PC-9 (cell line): Measurements from ENCODE around the gene EGFR. TPM values are rescaled to one million over a fixed set of nuclear protein-coding genes. Genes with fewer than 3 reads are reported as not detected.

Source experiments
- BruUV-seq: library from RNA; stranded (reverse); fragments of 400-500 nt; replicated peaks from 2 replicates; lab custom pipeline; 2021; lab: Mats Ljungman, UMichigan
- CTCF ChIA-PET: fragments of 300-600 bp; sonication (Branson Sonifier 250); formaldehyde crosslinking; loops from one replicate; lab custom pipeline; 2022; ENCODE audit warnings: antibody characterized with exemption; lab: Charles Lee
- POLR2A ChIA-PET: fragments of 300-600 bp; sonication (Branson Sonifier 250); formaldehyde crosslinking; loops from one replicate; lab custom pipeline; 2022; ENCODE audit warnings: antibody characterized with exemption; ENCODE audit not compliant: unreplicated experiment; lab: Charles Lee
- DNase-seq, 2 experiments: peaks; one replicate each; pipeline versions ENCODE4 v3.0.0 to v3.0.0-alpha.2; 2015 to 2022; ENCODE audit warnings: mixed read lengths in 1 of 2
- H2AFZ ChIP-seq: fragments of 200-600 bp; sonication (generic); 2 replicates; pipeline ENCODE4 v1.8.1; 2017; ENCODE audit warnings: antibody characterized with exemption
- H3F3A ChIP-seq: fragments of 200-600 bp; sonication (generic); 2 replicates; pipeline ENCODE4 v1.8.1; 2017; ENCODE audit warnings: antibody characterized with exemption, mild to moderate bottlenecking, low read depth; ENCODE audit not compliant: insufficient read depth
- H3K27ac ChIP-seq: fragments of 200-600 bp; sonication (generic); 2 replicates; pipeline ENCODE4 v1.6.1; 2016; ENCODE audit warnings: mixed run types
- H3K27me3 ChIP-seq: fragments of 200-600 bp; sonication (generic); 2 replicates; pipeline ENCODE4 v1.6.1; 2016; ENCODE audit warnings: low read depth, mixed run types; ENCODE audit not compliant: insufficient read depth
- H3K36me3 ChIP-seq: fragments of 200-600 bp; sonication (generic); 2 replicates; pipeline ENCODE4 v1.6.1; 2016; ENCODE audit warnings: low read depth, mixed run types
- H3K4me1 ChIP-seq: fragments of 200-600 bp; sonication (generic); replicated peaks from 2 replicates; pipeline ENCODE4 v1.6.1; 2016; ENCODE audit warnings: mixed run types; ENCODE audit not compliant: insufficient read depth
- H3K4me2 ChIP-seq: fragments of 200-600 bp; sonication (generic); 2 replicates; pipeline ENCODE4 v1.6.1; 2017; ENCODE audit warnings: mixed run types
- H3K4me3 ChIP-seq: fragments of 200-600 bp; sonication (generic); 2 replicates; pipeline ENCODE4 v1.6.1; 2016; ENCODE audit warnings: mixed run types
- H3K79me2 ChIP-seq: fragments of 200-600 bp; sonication (generic); 2 replicates; pipeline ENCODE4 v1.6.1; 2017; ENCODE audit warnings: low read depth, mixed run types
- H3K9me2 ChIP-seq: fragments of 200-600 bp; sonication (generic); 2 replicates; pipeline ENCODE4 v1.8.1; 2017; ENCODE audit warnings: mild to moderate bottlenecking; ENCODE audit not compliant: insufficient read depth
- H3K9me3 ChIP-seq: fragments of 200-600 bp; sonication (generic); 2 replicates; pipeline ENCODE4 v1.8.1; 2016; ENCODE audit warnings: low read depth; ENCODE audit not compliant: insufficient read depth
- H4K20me1 ChIP-seq: fragments of 200-600 bp; sonication (generic); 2 replicates; pipeline ENCODE4 v1.8.1; 2017; ENCODE audit not compliant: insufficient read depth
- EZH2 ChIP-seq: fragments of 200-600 bp; sonication (generic); IDR thresholded peaks from 2 replicates; pipeline ENCODE4 v1.8.0; 2017; ENCODE audit warnings: antibody characterized with exemption, low read depth
- intact Hi-C: fragments of 100-400 bp; cut with micrococcal nuclease; formaldehyde crosslinking; loops from one replicate; pipeline ENCODE4 v1.10.0; 2022; ENCODE audit not compliant: unreplicated experiment
- total RNA-seq: library from RNA; stranded (reverse); gene quantifications from 2 replicates; pipeline ENCODE4 v1.2.3, GENCODE V29; 2021
- TF ChIP-seq, protein P1 (sequence below): fragments of 200-600 bp; sonication (generic); conservative IDR thresholded peaks from 2 replicates; pipeline ENCODE4 v1.6.1; 2017; ENCODE audit warnings: mixed run types, antibody characterized with exemption, mild to moderate bottlenecking, moderate library complexity

The EGFR gene
- total RNA-seq, 1 experiment from 2014 or later = 342 TPM

DNA sequence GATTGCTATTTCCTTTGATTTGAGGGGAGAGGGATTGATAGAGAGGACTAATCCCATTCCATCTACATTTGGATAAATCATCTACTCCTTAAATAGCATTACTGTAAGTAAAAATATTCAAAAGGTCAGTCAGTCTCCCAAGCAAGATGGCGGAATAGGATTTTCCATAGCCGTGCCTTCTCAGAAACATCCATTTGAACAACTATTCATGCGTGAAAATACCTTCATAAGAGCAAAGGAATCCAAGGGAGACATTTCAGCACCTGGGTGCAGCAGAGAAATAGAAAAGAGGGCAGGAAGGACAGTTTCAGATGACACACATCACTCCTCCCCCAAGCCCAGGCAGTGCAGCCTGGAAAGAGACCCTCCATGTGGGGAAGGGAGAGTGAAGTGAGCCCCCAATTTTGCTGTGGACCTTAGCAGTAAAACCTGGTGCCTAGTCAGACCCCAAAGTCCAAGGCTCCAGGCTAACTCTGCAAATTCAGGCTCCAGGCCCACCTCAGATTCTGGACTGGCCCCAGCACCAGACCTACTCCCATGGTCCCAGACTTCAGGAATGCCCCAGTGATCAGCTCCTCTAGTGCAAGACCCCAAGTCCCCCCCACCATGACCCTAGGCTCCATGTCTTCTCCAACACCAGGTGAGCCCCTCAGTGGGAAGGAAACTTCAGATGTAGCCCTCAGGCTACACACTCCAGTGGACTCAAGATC, 242.0 kb downstream of the EGFR start:
- no TSS peak for BruUV-seq
- no peak for DNase-seq
- no peaks in the 10 kb centered on the region for H3K9me3 ChIP-seq
- H3K27ac ChIP-seq = no peak overlapping the region
- no peaks in the 10 kb centered on the region for H3F3A ChIP-seq
- ChIA-PET CTCF (interaction anchor here (0.5 kb wide), 1 partner anchor 74 kb away, joined by 3 read pairs; no protein-coding TSS in a partner anchor), POLR2A (interaction anchor here (0.6 kb wide), 1 partner anchor 444 kb away, joined by 4 read pairs; no protein-coding TSS in a partner anchor)
- no peak overlapping the region for H3K4me2 ChIP-seq
- TF ChIP-seq, protein P1, sequence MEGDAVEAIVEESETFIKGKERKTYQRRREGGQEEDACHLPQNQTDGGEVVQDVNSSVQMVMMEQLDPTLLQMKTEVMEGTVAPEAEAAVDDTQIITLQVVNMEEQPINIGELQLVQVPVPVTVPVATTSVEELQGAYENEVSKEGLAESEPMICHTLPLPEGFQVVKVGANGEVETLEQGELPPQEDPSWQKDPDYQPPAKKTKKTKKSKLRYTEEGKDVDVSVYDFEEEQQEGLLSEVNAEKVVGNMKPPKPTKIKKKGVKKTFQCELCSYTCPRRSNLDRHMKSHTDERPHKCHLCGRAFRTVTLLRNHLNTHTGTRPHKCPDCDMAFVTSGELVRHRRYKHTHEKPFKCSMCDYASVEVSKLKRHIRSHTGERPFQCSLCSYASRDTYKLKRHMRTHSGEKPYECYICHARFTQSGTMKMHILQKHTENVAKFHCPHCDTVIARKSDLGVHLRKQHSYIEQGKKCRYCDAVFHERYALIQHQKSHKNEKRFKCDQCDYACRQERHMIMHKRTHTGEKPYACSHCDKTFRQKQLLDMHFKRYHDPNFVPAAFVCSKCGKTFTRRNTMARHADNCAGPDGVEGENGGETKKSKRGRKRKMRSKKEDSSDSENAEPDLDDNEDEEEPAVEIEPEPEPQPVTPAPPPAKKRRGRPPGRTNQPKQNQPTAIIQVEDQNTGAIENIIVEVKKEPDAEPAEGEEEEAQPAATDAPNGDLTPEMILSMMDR = no peak
- no peak for TF ChIP-seq EZH2
- no peak overlapping the region for H2AFZ ChIP-seq
- no peak overlapping the region for H3K4me3 ChIP-seq
- H3K9me2 ChIP-seq = no peaks in the 10 kb centered on the region
- H3K79me2 ChIP-seq = no peaks in the 10 kb centered on the region
- no peaks in the 10 kb centered on the region for H3K27me3 ChIP-seq
- intact Hi-C loops = no loop called here
- no peaks in the 10 kb centered on the region for H3K36me3 ChIP-seq
- H3K4me1 ChIP-seq = no peaks in the 10 kb centered on the region
- no peaks in the 10 kb centered on the region for H4K20me1 ChIP-seq
